SH-SY5Y (cell line): ENCODE data around the gene RAPGEF3.

ENCODE experiments used
- GATA2 ChIP-seq: IDR thresholded peaks from 2 replicates; pipeline ENCODE4 v1.6.1; 2011; ENCODE audit warnings: mild to moderate bottlenecking, low read depth, low read length
- GATA3 ChIP-seq: IDR thresholded peaks from 2 replicates; pipeline ENCODE4 v1.6.1; 2011; ENCODE audit warnings: low read depth, mild to moderate bottlenecking, low read length, moderate library complexity

The RAPGEF3 gene

DNA sequence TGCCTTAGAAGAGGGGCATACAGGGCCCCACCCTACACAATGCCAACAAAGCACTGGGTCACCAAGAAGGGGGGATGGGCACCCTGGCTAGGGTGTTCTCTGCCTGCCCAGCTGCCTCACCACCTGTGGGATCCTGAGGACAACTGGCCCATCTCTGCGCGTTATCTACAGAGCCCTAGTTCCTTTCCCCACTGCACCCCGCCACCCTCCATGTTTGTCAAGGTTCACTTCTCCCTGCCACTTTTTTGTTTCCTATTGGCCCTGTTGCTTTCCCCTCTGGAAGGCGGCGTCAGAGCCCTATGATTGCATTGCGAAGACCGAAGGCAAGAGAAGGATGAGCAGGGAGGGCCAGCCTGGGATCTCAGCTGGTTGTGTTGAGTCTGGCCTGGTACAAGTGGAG is 16.0 kb upstream of the RAPGEF3 start:
- TF ChIP-seq GATA2 (no peak), GATA3 (no peak)

- TF ChIP-seq GATA2 (no peak), GATA3 (no peak)
These were observed 15.3 kb upstream of the RAPGEF3 start for GRCh38 chr12:47773858-47774580.

DNA sequence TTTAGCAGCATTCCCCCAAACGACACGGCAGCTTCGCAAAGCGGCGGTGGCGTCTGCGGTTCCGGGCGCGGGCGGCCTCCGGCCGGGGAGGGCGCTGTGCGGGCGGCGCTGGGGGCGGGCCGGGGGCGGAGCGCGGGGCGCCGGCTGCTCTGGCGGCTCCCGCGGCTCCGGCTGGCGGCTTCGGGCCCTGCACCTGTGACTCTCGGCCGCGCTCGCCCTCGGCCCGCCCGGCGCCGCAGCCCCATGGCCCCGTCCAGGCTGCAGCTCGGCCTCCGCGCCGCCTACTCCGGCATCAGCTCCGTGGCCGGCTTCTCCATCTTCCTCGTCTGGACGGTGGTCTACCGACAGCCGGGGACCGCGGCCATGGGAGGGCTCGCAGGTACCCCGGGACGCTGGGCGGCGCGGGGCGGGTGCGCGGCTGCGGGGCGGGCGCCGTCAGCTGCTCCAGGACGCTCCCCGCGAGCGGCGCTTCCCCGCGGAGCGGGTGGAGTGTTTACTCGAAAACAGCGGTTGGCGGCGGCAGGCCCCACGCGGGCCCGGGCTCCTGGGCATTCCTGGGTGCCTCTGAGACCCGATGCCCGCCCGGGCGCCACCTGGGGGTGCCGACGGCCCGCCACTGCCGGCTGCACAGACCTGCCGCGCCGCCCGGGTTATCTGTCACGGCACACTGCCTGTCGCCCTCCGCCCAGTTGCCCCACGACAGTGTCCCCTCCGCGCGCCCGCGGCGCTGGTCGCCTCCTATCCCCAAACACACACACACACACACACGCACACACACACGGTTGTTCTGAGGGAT is 14.6 kb upstream of the RAPGEF3 start, which contains the start of gene SLC48A1:
TSS of gene SLC48A1 (plus strand) at position 177 of the 796 bp plus-strand sequence. CDS start at position 244, 67 bp downstream.
- TF ChIP-seq GATA3 (no peak), GATA2 (no peak)

DNA sequence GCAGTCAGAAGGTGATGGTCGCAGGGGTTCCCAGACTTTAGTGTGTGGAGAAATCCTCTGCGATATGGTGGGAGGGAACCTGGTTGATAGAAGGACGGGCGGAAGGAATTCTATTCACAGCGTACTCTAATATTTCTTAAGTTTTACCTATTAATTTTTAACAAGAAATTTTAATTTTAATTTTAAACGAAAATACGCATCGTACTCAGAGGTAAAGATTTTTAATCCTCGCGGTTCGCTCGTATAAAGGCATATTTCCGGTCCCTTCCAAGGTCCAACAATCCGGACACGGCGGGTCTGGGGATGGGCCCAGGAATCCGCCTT is 14.0 kb upstream of the RAPGEF3 start:
- TF ChIP-seq GATA2 (no peak), GATA3 (no peak)

DNA sequence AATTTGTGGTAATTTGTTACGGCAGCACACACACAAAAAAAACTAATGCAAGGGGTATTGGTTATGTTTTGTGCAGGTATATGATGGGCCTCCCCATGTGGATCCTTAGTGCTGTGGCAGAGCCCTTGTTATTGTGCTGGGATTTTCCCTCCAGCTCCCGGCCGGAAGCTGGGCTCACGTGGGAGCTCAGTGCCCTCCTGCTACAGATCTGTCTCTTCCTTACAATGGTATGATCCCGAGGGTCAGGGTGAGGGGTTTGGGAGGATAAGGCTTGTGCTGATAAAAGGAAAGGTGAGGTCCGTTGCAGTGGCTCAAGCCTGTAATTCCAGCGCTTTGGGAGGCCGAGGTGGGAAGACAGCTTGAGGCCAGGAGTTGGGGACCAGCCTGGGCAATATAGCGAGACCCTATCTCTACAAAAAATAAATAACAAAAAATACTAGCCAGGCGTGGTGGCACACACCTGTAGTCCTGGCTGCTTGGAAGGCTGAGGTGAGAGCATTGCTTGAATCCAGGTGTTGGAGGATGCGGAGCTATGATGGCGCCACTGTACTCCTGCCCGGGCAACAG is 13.5 kb upstream of the RAPGEF3 start:
- TF ChIP-seq GATA2 (no peak), GATA3 (no peak)

GRCh38 chr12:47771304-47771703 is 12.6 kb upstream of the RAPGEF3 start:
- TF ChIP-seq GATA2 (no peak), GATA3 (no peak)

GRCh38 chr12:47770086-47770726 is 11.5 kb upstream of the RAPGEF3 start:
- TF ChIP-seq GATA2 = no peak
- no peak for TF ChIP-seq GATA3

DNA sequence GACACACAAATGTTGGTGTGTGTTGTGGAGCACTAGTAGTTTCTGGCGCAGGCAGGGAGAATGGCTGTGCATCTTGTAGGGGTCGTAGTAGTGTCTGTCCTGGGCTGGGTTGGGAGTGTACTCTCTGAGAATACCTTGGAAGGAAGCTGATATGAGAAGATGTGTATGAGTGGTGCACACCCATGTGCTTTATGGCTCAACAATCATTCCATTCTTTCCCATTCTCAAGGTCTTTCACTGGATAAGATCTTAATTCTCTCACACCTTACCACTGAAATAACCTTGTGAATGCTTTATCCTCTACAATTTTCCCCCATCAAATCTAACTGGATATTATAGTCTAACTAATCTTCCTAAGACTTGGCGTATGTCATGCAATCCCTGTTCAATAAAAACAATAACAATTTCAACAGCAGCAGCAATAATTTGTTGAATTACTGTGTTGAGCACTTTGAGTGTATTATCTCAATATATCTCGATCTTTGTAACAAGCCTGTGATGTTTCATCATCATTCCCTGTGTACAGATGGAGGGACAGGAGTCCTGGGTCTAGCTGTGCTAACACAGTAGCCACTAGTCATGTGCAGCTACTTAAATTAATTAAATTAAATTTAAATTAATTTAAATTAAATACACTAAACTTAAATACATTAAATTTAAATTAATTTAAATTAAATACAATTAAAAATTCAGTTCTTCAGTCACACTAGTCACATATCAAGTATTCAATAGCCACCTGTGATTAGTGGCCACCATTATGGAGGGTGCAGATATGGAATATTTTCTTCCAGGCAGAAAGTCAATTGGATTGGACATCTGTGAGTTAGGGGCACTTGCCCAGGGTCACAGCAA is 10.8 kb upstream of the RAPGEF3 start:
- TF ChIP-seq GATA3 (no peak), GATA2 (no peak)

- TF ChIP-seq GATA2 (no peak), GATA3 (no peak)
These were observed 9.7 kb upstream of the RAPGEF3 start for GRCh38 chr12:47768323-47768811.

GRCh38 chr12:47767216-47767724 is 8.6 kb upstream of the RAPGEF3 start:
- TF ChIP-seq GATA2 = no peak
- TF ChIP-seq GATA3 = no peak

DNA sequence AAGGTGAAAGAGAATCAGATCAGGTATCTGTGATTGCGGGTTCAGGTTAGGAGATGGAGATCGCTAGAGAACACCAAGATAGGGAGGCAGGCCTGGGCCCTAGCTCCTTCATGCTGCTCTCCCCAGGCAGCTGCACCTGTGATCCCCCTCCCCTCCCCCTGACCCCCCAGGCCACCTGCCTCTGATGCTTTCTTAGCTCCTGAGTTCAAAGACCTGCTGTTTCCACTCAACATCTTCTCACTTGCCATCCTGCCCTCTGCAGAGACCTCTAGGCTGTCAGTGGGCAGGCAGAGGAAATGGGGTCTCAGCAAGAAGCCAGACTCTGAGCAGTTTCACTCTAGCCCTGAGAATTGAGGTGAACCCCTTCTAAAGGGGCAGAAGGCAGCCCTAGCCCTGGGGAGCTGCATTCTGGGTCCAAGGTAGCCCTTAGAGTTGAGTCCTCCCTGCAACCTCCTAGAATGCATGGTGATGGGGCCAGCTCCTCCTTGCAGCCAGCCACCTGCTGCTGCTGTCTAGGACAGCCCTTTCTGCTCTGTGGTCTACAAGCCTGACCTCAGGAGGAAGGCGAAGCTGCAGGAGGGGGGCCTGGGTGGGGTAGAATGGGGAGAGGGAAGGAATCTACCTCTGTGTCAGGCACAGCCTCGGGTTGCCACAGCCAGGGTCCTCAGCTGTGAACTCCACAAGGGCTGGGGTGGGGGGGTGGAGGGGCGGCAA is 8.0 kb upstream of the RAPGEF3 start:
- no peak for TF ChIP-seq GATA3
- TF ChIP-seq GATA2 = no peak

DNA sequence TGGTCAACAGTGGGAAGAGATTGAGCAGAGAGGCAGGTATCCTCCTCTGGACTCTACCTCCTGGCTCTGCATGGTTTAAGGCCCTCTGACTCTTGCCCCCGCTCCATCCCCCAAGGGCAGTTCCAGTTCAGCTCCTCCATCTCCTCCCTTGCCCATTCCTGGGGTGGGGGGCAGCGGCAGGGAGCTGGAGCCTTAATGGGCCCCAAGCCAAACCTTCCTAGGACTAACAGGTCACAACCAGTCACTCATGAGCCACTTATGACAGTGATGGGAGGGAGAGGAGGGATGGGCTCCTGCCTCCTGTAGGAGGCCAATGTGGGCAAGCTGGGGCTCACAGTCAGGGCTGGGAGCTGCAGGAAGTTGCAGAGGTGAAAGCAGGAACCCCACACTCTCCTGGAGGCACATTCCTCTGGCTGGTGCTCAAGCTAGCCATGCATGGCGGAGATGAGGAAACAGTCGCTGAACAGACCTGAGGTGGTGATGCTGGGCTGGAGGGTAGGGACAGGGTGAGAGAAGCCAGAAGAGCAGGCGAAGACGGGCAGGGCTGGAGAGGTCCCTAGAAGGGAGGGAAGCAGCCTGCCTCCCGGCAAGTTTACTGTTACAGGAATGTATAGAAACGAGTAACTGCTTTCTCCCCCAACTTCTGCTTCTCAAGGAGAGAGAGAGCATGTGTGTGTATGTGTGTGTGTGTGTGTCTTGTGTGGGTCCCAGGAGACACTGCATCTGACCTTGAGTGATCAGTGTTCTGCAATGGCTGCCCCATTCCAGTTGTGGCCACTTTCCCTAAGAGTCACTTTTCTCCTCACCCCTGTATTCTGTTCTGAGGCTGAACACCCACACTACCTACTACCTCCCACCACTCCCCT is 5.0 kb upstream of the RAPGEF3 start:
- no peak for TF ChIP-seq GATA2
- TF ChIP-seq GATA3 = no peak
